ENCODE measurements around the gene KCNAB1. TPM values are rescaled to one million over a fixed set of nuclear protein-coding genes. Genes with fewer than 3 reads are reported as not detected.
A peak's percentile ranks its signal among the peaks of the same experiment; 100 is the strongest.
"Not testable (repeated sequence)": the region's sequence is repeated elsewhere in the genome, so short reads cannot be mapped to it uniquely, and the experiment has no call there.

Gene KCNAB1
- total RNA-seq, 1 experiment from 2014 or later = not detected

DNA sequence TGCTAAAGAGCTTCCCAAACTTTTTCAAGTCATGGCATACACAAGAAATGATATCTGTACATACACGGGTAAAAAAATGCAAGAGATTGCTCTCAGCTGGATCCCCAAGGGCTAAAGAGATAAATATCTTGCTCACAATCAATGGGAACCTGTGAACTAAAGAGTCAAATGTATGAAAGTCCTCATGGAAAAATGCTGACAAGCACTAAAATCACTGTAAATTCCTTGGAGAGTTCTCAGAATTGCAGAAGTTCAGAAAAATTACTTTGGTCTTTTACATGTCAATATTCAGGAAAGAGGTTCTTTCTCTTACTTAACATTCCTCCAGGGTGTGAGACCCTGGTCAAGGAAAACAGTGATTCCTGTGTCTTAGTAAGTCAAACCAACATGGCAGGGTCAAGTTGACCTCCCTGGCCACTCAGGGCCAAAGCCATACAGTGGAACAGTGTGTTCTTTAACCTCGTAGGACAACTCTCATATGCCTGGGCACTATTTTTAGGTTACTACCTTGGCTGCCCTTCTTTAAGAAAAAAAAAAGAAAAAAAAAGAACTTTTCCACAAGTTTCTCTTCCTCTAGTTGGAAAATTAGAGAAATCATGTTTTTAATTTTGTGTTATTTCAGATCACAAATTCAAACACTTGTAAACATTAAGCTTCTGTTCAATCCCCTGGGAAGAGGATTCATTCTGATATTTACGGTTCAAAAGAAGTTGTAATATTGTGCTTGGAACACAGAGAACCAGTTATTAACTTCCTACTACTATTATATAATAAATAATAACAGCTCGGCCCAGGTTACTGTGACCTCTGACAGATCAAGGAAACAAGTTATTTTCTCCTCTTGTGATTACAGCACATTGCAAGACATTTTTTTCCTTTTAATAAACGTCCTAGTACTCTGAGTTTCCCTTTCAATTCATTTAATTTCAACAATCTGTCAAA, 422.0 kb downstream of the KCNAB1 start:
- no peak for DNase-seq (ENCODE audit: low read depth)
- in situ Hi-C loops (cut with HindIII; ENCODE audit: low pct_unique_long_range_greater_than_20kb, low sequenced_read_pairs) = no loop called here

DNA sequence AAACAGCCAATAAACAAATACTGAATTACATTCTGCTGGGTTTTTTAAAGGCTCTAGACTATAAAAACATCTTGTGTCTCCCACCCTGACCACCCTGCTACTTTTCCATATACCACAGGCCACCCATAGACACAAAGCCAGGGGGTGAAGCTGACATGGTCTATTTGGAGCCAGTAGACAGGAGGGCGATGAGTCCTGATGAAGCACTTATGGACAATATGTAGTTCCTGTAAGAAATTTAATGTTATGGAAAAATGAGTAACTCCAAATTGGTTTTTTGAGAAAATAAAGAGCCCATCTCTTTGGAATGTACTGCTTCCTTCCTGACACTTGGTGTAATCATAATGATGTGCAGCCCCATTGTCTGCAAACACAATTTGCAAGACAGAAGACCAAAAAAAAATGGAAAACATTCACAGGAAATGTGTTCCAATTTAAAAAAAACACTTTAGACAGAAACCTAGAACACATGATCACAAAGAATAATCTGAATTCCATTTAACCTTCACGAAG, 422.7 kb downstream of the KCNAB1 start:
- in situ Hi-C loops (cut with HindIII; ENCODE audit: low pct_unique_long_range_greater_than_20kb, low sequenced_read_pairs) = no loop called here
- no peak for DNase-seq (ENCODE audit: low read depth)

DNA sequence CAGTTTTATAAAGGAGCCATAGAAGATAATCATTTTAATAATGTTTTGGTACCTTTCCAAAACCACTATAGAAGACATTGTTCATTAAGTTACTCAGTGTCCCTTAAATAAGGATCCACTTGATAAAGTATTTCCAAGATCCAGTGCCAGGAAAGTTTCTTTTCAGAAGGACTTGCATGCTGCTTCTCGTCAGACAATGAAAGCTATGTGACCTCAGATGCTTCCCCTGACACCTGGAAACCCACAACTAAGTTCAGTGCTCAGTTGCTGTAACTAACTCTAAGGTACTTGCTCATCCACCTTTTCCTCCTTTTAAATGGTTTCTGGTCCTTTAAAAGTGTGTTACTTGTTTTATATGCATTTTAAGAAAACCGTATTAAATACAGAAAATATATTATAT, 427.3 kb downstream of the KCNAB1 start:
- no peak for DNase-seq (ENCODE audit: low read depth)
- in situ Hi-C loops (cut with HindIII; ENCODE audit: low pct_unique_long_range_greater_than_20kb, low sequenced_read_pairs) = no loop called here

DNA sequence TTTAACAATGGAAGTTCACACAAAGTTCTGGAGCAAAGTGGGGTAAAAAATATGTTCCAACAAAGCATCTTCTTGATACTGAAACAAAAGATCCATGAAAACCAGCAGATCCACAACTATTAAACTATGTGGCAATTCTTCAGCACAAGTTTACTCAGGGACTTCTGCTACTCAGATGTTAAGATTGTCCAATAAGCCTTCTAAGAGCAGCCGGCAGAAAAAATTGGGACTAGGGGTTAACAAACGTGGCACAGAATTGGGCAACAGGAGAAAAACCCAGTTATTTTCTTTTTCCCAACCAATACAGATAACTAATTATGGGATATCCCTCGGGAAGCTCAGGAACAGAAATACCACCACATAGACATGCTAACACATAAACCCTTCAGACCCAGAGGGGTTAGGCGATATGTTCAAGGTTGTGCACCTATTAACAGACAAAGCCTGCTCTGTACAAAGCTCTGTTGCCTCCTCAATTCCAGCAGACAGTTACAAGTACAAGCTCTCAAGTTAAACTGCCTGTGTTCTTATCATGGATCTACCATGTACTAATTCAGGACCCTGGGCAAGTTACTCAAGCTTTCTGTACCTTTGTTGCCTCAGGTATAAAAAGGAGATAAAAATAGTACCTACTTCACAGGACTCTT, 427.8 kb downstream of the KCNAB1 start:
- in situ Hi-C loops (cut with HindIII; ENCODE audit: low pct_unique_long_range_greater_than_20kb, low sequenced_read_pairs) = no loop called here
- no peak for DNase-seq (ENCODE audit: low read depth)

- in situ Hi-C loops (cut with HindIII; ENCODE audit: low pct_unique_long_range_greater_than_20kb, low sequenced_read_pairs) = no loop called here
- DNase-seq (ENCODE audit: low read depth) = no peak
These were observed 428.5 kb downstream of the KCNAB1 start for GRCh38 chr3:156548902-156549301.

GRCh38 chr3:156551261-156551660, 430.9 kb downstream of the KCNAB1 start:
- no peak for DNase-seq (ENCODE audit: low read depth)
- in situ Hi-C loops (cut with HindIII; ENCODE audit: low pct_unique_long_range_greater_than_20kb, low sequenced_read_pairs) = no loop called here

- no peak for DNase-seq (ENCODE audit: low read depth)
- in situ Hi-C loops (cut with HindIII; ENCODE audit: low pct_unique_long_range_greater_than_20kb, low sequenced_read_pairs) = no loop called here
These were observed 431.4 kb downstream of the KCNAB1 start for GRCh38 chr3:156551746-156552145.

DNA sequence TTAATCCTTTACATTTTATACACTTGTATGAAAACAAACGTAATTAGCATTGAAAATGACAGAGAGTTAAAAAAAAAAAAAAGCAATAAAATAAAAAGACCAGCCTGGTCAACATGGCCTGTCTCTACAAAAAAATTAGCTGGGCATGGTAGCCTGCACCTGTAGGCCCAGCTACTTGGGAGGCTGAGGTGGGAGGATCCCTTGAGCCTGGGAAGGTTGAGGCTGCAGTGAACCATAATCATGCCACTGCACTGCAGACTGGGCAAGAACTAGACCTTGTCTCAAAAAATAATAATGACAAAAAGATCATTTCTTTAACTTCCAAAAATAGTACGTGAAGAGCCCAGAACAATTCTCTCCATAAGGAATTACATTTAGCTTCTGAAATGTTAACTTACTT, 432.6 kb downstream of the KCNAB1 start:
- DNase-seq (ENCODE audit: low read depth) = no peak
- in situ Hi-C loops (cut with HindIII; ENCODE audit: low pct_unique_long_range_greater_than_20kb, low sequenced_read_pairs) = no loop called here

GRCh38 chr3:156553705-156554356, 433.5 kb downstream of the KCNAB1 start:
- DNase-seq (ENCODE audit: low read depth) = no peak
- in situ Hi-C loops (cut with HindIII; ENCODE audit: low pct_unique_long_range_greater_than_20kb, low sequenced_read_pairs) = no loop called here

GRCh38 chr3:156554515-156554841, 434.1 kb downstream of the KCNAB1 start:
- DNase-seq (ENCODE audit: low read depth) = no peak
- in situ Hi-C loops (cut with HindIII; ENCODE audit: low pct_unique_long_range_greater_than_20kb, low sequenced_read_pairs) = no loop called here

GRCh38 chr3:156554842-156555687, 434.7 kb downstream of the KCNAB1 start, which contains the start of gene SSR3:
TSS of gene SSR3 (minus strand) at chr3:156555117. CDS start at chr3:156555089, 28 bp downstream.
- DNase-seq (ENCODE audit: low read depth) = peak; percentile 100
- in situ Hi-C loops (cut with HindIII; ENCODE audit: low pct_unique_long_range_greater_than_20kb, low sequenced_read_pairs) = no loop called here

DNA sequence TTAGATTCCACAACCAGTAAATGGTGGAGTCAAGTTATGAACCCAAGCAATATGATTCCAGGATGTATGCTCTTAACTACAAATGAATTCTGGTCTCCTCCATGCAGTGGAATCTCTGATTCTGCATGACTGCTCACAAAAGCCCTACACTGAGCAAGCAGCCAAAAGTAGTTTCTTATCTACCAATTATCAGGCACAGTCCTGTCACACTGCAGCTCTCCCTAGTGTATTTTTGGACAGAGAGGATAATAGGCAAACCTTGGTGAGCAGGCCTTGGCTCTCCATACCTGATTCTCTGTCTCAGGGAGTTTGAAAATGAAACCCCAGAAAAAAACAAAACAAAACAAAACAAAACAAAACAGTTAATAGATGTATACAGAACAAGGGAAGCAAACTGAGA, 438.0 kb downstream of the KCNAB1 start:
- DNase-seq (ENCODE audit: low read depth) = no peak
- in situ Hi-C loops (cut with HindIII; ENCODE audit: low pct_unique_long_range_greater_than_20kb, low sequenced_read_pairs) = no loop called here

DNA sequence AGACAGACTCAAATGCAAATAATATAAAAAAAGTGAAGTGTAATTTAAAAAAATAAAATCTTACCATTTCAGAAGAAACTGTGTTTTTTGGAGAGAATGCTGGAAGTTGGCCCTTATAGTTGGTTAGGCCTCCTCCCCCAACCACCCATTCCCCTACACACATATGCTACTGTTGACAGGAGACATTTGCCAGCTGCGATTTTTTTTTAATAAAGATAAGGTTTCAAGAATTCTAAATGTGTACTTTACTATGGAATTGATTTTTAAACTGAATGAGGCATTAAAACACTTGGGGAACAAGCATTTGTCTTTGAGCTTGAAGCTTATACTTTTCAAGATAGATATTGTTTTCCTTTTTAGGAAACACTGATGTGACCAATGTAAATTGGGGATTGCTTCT, 438.9 kb downstream of the KCNAB1 start:
- in situ Hi-C loops (cut with HindIII; ENCODE audit: low pct_unique_long_range_greater_than_20kb, low sequenced_read_pairs) = no loop called here

GRCh38 chr3:156561533-156561932, 441.2 kb downstream of the KCNAB1 start:
- in situ Hi-C loops (cut with HindIII; ENCODE audit: low pct_unique_long_range_greater_than_20kb, low sequenced_read_pairs) = no loop called here
- no peak for DNase-seq (ENCODE audit: low read depth)

More for the DNA sequence above, 438.9 kb downstream of the KCNAB1 start:
- no peak for DNase-seq (ENCODE audit: low read depth)

GRCh38 chr3:156562486-156562885, 442.1 kb downstream of the KCNAB1 start:
- in situ Hi-C loops (cut with HindIII; ENCODE audit: low pct_unique_long_range_greater_than_20kb, low sequenced_read_pairs) = not testable (repeated sequence)

GRCh38 chr3:156563900-156564682, 443.7 kb downstream of the KCNAB1 start:
- DNase-seq (ENCODE audit: low read depth) = no peak
- in situ Hi-C loops (cut with HindIII; ENCODE audit: low pct_unique_long_range_greater_than_20kb, low sequenced_read_pairs) = no loop called here

More at GRCh38 chr3:156562486-156562885, 442.1 kb downstream of the KCNAB1 start:
- not testable (repeated sequence) for DNase-seq (ENCODE audit: low read depth)

- DNase-seq (ENCODE audit: low read depth); in situ Hi-C loops (cut with HindIII; ENCODE audit: low pct_unique_long_range_greater_than_20kb, low sequenced_read_pairs): not testable (repeated sequence)
These were observed 448.6 kb downstream of the KCNAB1 start for GRCh38 chr3:156569016-156569415.

All from Caki2 (cell line).